Neural cell (in vitro differentiated cells): ENCODE data around the gene MAP3K20. TPM values are rescaled to one million over a fixed set of nuclear protein-coding genes. Genes with fewer than 3 reads are reported as not detected.

ENCODE experiments used
- H2AFZ ChIP-seq: fragments of 200-600, 300-800 bp; sonication (generic), shearing (Covaris generic); 2 replicates; pipeline ENCODE4 v1.6.0; 2014; ENCODE audit warnings: low read depth, mild to moderate bottlenecking, antibody characterized with exemption, low read length, moderate library complexity
- H3F3A ChIP-seq: fragments of 200-600 bp; shearing (Covaris generic); 2 replicates; pipeline ENCODE4 v1.6.1; 2016; ENCODE audit warnings: mild to moderate bottlenecking, moderate library complexity, mixed read lengths, antibody characterized with exemption, low read length; ENCODE audit not compliant: insufficient read depth, poor library complexity, severe bottlenecking
- H3K27ac ChIP-seq: fragments of 200-600, 300-800 bp; sonication (generic), shearing (Covaris generic); 2 replicates; pipeline ENCODE4 v1.5.1; 2014; ENCODE audit warnings: mild to moderate bottlenecking, low read length, moderate library complexity
- H3K27me3 ChIP-seq: fragments of 300-800, 200-600 bp; sonication (generic), shearing (Covaris generic); 2 replicates; pipeline ENCODE4 v1.6.0; 2014; ENCODE audit warnings: mild to moderate bottlenecking, low read depth, low read length, moderate library complexity; ENCODE audit not compliant: insufficient read depth
- H3K36me3 ChIP-seq: fragments of 300-800, 200-600 bp; sonication (generic), shearing (Covaris generic); 2 replicates; pipeline ENCODE4 v1.5.1; 2014; ENCODE audit warnings: mild to moderate bottlenecking, antibody characterized with exemption, low read length, moderate library complexity; ENCODE audit not compliant: insufficient read depth
- H3K4me2 ChIP-seq: fragments of 300-800, 200-600 bp; sonication (generic), shearing (Covaris generic); 2 replicates; pipeline ENCODE4 v1.6.0; 2014; ENCODE audit warnings: mild to moderate bottlenecking, low read length
- H3K4me3 ChIP-seq: fragments of 300-800, 200-600 bp; sonication (generic), shearing (Covaris generic); 2 replicates; pipeline ENCODE4 v1.5.1; 2014; ENCODE audit warnings: mild to moderate bottlenecking, low read length, moderate library complexity
- H3K79me2 ChIP-seq: fragments of 200-600 bp; shearing (Covaris generic); replicated peaks from 2 replicates; pipeline ENCODE4 v1.6.0; 2014; ENCODE audit warnings: mild to moderate bottlenecking, low read length, moderate library complexity; ENCODE audit not compliant: insufficient read depth
- H3K9ac ChIP-seq: fragments of 300-800, 200-600 bp; sonication (generic), shearing (Covaris generic); 2 replicates; pipeline ENCODE4 v1.6.1; 2016; ENCODE audit warnings: mild to moderate bottlenecking, low read length, mixed read lengths
- H3K9me2 ChIP-seq: fragments of 200-600 bp; shearing (Covaris generic); 2 replicates; pipeline ENCODE4 v1.6.1; 2016; ENCODE audit warnings: mild to moderate bottlenecking, low read length, mixed read lengths; ENCODE audit not compliant: insufficient read depth
- H3K9me3 ChIP-seq: fragments of 200-600, 300-800 bp; sonication (generic), shearing (Covaris generic); 2 replicates; pipeline ENCODE4 v1.6.1; 2016; ENCODE audit warnings: mild to moderate bottlenecking, mixed run types, low read length, moderate library complexity, mixed read lengths
- H4K20me1 ChIP-seq: fragments of 200-600 bp; shearing (Covaris generic); 2 replicates; pipeline ENCODE4 v1.6.1; 2016; ENCODE audit warnings: mild to moderate bottlenecking, mixed run types; ENCODE audit not compliant: insufficient read depth
- EP300 ChIP-seq: fragments of 450-650 bp; conservative IDR thresholded peaks from 2 replicates; pipeline ENCODE4 v1.6.1; 2014; ENCODE audit warnings: antibody characterized with exemption, mild to moderate bottlenecking, moderate library complexity; ENCODE audit not compliant: poor library complexity, severe bottlenecking
- EZH2 ChIP-seq: fragments of 200-600, 300-800 bp; shearing (Covaris generic), sonication (generic); IDR thresholded peaks from 2 replicates; pipeline ENCODE4 v1.6.1; 2014; ENCODE audit warnings: antibody characterized with exemption, low read length, borderline replicate concordance, mild to moderate bottlenecking; ENCODE audit not compliant: insufficient read depth, poor library complexity, severe bottlenecking
- MXI1 ChIP-seq: fragments of 450-650 bp; conservative IDR thresholded peaks from 2 replicates; pipeline ENCODE4 v1.6.1; 2014; ENCODE audit warnings: antibody characterized with exemption, mild to moderate bottlenecking; ENCODE audit not compliant: poor library complexity, severe bottlenecking
- POLR2AphosphoS5 ChIP-seq: IDR thresholded peaks from 2 replicates; pipeline ENCODE4 v1.6.1; 2012
- RAD21 ChIP-seq: fragments of 450-650 bp; conservative IDR thresholded peaks from 2 replicates; pipeline ENCODE4 v1.6.1; 2014; ENCODE audit warnings: antibody characterized with exemption, mild to moderate bottlenecking, moderate library complexity
- SMC3 ChIP-seq: fragments of 450-650 bp; conservative IDR thresholded peaks from 2 replicates; pipeline ENCODE4 v1.6.1; 2014; ENCODE audit warnings: antibody characterized with exemption, mild to moderate bottlenecking, moderate library complexity; ENCODE audit not compliant: poor library complexity
- TAF1 ChIP-seq: IDR thresholded peaks from 2 replicates; pipeline ENCODE4 v1.6.1; 2012; ENCODE audit warnings: low read depth
- polyA plus RNA-seq: library from polyadenylated mRNA; depleted of rRNA; stranded (reverse); fragments of >200 nt; gene quantifications from 2 replicates; pipeline ENCODE4 v1.2.3, GENCODE V29; 2014
- TF ChIP-seq, protein P1 (sequence below): IDR thresholded peaks from 2 replicates; pipeline ENCODE4 v1.6.1; 2012; ENCODE audit warnings: borderline replicate concordance
- TF ChIP-seq, protein P2 (sequence below): fragments of 450-650 bp; IDR thresholded peaks from 2 replicates; pipeline ENCODE4 v1.5.1; 2014; ENCODE audit warnings: antibody characterized with exemption, mild to moderate bottlenecking, moderate library complexity; ENCODE audit not compliant: poor library complexity, severe bottlenecking

Gene MAP3K20
- polyA plus RNA-seq, 1 donor from 2014 or later, result 0.48 TPM

DNA sequence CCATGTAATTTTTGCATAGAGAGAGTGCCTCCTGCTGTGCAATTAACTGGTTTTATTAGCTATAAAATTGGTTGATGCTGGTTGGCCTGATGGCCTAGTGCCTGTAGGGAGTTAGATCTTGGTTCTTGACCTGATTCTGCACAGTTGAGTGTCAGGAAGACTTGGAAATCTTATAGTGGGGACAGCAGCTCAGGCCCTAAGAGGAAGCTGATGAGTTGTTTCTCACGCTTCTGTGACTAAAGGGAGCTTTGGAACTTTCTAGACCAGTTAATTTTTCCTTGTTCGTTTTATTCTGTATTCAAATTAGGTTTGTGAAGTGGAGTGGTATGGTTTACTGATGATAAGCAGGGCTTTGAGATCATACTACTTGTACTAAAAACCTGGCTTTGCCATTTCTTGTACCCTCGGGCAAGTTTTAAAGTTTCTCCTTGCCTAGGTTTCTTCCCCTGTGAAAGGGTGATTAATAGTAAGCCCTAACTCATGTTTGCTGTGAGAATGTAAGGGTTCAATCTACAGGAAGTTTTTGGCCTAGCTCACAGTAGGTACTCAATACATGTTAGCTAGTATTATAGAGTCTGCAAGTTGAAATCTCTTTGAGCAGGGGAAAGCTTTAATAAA is 82.1 kb downstream of the MAP3K20 start:
- Histone ChIP-seq H3K4me2 (no peak overlapping the region), H3K9me3 (no peaks in the 10 kb centered on the region), H3K27ac (no peak overlapping the region), H3F3A (no peaks in the 10 kb centered on the region), H3K79me2 (no peaks in the 10 kb centered on the region), H3K27me3 (no peaks in the 10 kb centered on the region), H4K20me1 (no peaks in the 10 kb centered on the region), H3K4me3 (no peak overlapping the region), H2AFZ (no peak overlapping the region), H3K9ac (no peak overlapping the region), H3K9me2 (no peaks in the 10 kb centered on the region), H3K36me3 (no peaks in the 10 kb centered on the region)
- TF ChIP-seq EP300 (no peak), POLR2AphosphoS5 (no peak)

DNA sequence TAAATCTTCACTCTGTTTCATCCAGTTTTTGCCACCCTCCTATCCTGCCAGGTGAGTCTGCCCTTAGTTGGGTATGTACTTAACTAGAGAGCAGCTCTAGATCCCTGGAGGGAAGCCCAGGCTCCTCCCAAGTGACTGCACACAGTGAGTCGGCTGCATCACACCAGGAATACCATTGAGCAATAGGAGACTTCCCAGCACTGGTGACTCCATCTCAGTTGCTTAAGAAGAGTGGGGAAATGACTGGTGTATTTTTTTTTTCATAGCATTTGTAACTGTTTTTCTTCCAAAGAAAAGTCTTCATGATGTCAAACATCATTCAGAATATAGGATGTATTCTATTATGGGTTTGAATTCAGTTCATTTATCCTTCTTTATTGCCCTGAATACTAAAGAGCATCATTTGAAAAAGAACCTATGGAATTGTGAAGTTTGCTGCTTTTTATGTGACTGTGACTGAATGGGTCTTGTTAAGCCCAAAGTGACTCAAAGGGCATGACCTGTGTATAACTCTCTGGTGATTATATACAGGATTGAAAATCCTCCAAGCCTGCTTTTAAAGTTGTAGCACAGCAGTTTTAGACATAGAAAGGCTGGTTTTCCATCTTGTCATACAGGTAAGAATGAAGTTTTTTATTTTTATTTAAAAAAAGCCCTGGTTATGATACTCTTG is 84.3 kb downstream of the MAP3K20 start:
- Histone ChIP-seq H3K4me2 (no peak overlapping the region), H3K9ac (no peak overlapping the region), H3K9me2 (no peaks in the 10 kb centered on the region), H3K27ac (no peak overlapping the region), H3K36me3 (no peaks in the 10 kb centered on the region), H2AFZ (no peak overlapping the region), H3K4me3 (no peak overlapping the region), H4K20me1 (no peaks in the 10 kb centered on the region), H3K79me2 (no peaks in the 10 kb centered on the region), H3K27me3 (no peaks in the 10 kb centered on the region), H3K9me3 (no peaks in the 10 kb centered on the region), H3F3A (no peaks in the 10 kb centered on the region)
- TF ChIP-seq, protein P1, sequence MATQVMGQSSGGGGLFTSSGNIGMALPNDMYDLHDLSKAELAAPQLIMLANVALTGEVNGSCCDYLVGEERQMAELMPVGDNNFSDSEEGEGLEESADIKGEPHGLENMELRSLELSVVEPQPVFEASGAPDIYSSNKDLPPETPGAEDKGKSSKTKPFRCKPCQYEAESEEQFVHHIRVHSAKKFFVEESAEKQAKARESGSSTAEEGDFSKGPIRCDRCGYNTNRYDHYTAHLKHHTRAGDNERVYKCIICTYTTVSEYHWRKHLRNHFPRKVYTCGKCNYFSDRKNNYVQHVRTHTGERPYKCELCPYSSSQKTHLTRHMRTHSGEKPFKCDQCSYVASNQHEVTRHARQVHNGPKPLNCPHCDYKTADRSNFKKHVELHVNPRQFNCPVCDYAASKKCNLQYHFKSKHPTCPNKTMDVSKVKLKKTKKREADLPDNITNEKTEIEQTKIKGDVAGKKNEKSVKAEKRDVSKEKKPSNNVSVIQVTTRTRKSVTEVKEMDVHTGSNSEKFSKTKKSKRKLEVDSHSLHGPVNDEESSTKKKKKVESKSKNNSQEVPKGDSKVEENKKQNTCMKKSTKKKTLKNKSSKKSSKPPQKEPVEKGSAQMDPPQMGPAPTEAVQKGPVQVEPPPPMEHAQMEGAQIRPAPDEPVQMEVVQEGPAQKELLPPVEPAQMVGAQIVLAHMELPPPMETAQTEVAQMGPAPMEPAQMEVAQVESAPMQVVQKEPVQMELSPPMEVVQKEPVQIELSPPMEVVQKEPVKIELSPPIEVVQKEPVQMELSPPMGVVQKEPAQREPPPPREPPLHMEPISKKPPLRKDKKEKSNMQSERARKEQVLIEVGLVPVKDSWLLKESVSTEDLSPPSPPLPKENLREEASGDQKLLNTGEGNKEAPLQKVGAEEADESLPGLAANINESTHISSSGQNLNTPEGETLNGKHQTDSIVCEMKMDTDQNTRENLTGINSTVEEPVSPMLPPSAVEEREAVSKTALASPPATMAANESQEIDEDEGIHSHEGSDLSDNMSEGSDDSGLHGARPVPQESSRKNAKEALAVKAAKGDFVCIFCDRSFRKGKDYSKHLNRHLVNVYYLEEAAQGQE, result no peak
- TF ChIP-seq EP300 (no peak), RAD21 (no peak), POLR2AphosphoS5 (no peak), TAF1 (no peak), SMC3 (no peak), MXI1 (no peak), EZH2 (no peak)
- TF ChIP-seq, protein P2, sequence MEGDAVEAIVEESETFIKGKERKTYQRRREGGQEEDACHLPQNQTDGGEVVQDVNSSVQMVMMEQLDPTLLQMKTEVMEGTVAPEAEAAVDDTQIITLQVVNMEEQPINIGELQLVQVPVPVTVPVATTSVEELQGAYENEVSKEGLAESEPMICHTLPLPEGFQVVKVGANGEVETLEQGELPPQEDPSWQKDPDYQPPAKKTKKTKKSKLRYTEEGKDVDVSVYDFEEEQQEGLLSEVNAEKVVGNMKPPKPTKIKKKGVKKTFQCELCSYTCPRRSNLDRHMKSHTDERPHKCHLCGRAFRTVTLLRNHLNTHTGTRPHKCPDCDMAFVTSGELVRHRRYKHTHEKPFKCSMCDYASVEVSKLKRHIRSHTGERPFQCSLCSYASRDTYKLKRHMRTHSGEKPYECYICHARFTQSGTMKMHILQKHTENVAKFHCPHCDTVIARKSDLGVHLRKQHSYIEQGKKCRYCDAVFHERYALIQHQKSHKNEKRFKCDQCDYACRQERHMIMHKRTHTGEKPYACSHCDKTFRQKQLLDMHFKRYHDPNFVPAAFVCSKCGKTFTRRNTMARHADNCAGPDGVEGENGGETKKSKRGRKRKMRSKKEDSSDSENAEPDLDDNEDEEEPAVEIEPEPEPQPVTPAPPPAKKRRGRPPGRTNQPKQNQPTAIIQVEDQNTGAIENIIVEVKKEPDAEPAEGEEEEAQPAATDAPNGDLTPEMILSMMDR, result no peak
